Lower lobe of right lung (tissue), 2 donors: ENCODE measurements around the gene NELL1. TPM values are rescaled to one million over a fixed set of nuclear protein-coding genes. Genes with fewer than 3 reads are reported as not detected.

ENCODE experiments used
- ATAC-seq, 2 donors: fragments of 200-7000 bp; cut with Tn5 transposase; one replicate each; pipeline ENCODE4 v1.9.1; 2020 to 2022; ENCODE audit warnings: mild to moderate bottlenecking in 2 of 2, moderate library complexity in 2 of 2
- DNase-seq: peaks from one replicate; pipeline ENCODE4 v3.0.0-alpha.2; 2020
- H3K27ac ChIP-seq: fragments of 200-600 bp; one replicate; pipeline ENCODE4 v1.8.0; 2022
- H3K27me3 ChIP-seq: fragments of 200-600 bp; one replicate; pipeline ENCODE4 v1.8.0; 2022; ENCODE audit warnings: low read depth
- H3K36me3 ChIP-seq: fragments of 200-600 bp; one replicate; pipeline ENCODE4 v1.8.0; 2022; ENCODE audit warnings: mild to moderate bottlenecking
- H3K4me1 ChIP-seq: fragments of 200-600 bp; one replicate; pipeline ENCODE4 v1.8.0; 2022
- H3K4me3 ChIP-seq: fragments of 200-600 bp; one replicate; pipeline ENCODE4 v1.8.0; 2022; ENCODE audit warnings: mild to moderate bottlenecking
- H3K9me3 ChIP-seq: fragments of 200-600 bp; one replicate; pipeline ENCODE4 v1.8.0; 2022
- CTCF ChIP-seq: fragments of 200-600 bp; IDR thresholded peaks from one replicate; pipeline ENCODE4 v1.8.0; 2022; ENCODE audit warnings: antibody characterized with exemption, mild to moderate bottlenecking
- intact Hi-C: fragments of 100-400 bp; cut with DNase I; formaldehyde crosslinking; loops from one replicate; pipeline ENCODE4 v1.11.0; 2022
- total RNA-seq: library from RNA; stranded (reverse); fragmentation: NEBNext Ultra II Directional; extraction: Animal tissue kit (Norgen Biotek cat#: 25700); gene quantifications from one replicate; pipeline ENCODE4 v1.2.1, GENCODE V29; 2021
- donor health status: DM: no; HTN: yes; CAD: no; lungs with severe emphysema.

Gene NELL1
- total RNA-seq, 1 donor from 2014 or later, result 0.15 TPM

- Histone ChIP-seq H3K4me3 (no peak overlapping the region), H3K27ac (no peak overlapping the region), H3K36me3 (no peaks in the 10 kb centered on the region), H3K9me3 (no peaks in the 10 kb centered on the region), H3K4me1 (no peaks in the 10 kb centered on the region), H3K27me3 (no peaks in the 10 kb centered on the region)
- ATAC-seq (no peak), DNase-seq (no peak)
- intact Hi-C loops, result no loop called here
- no peak for TF ChIP-seq CTCF
These were observed 529.1 kb downstream of the NELL1 start for GRCh38 chr11:21198498-21198897.

- no peak for DNase-seq
- Histone ChIP-seq H3K27me3 (no peaks in the 10 kb centered on the region), H3K4me1 (no peaks in the 10 kb centered on the region), H3K36me3 (no peaks in the 10 kb centered on the region), H3K9me3 (no peaks in the 10 kb centered on the region), H3K27ac (no peak overlapping the region), H3K4me3 (no peak overlapping the region)
- ATAC-seq, result no peak
- no peak for TF ChIP-seq CTCF
- intact Hi-C loops, result no loop called here
These were observed 535.8 kb downstream of the NELL1 start for GRCh38 chr11:21205205-21205604.

- no peak for DNase-seq
- Histone ChIP-seq H3K4me3 (no peak overlapping the region), H3K9me3 (no peaks in the 10 kb centered on the region), H3K27me3 (no peaks in the 10 kb centered on the region), H3K4me1 (no peaks in the 10 kb centered on the region), H3K36me3 (no peaks in the 10 kb centered on the region), H3K27ac (no peak overlapping the region)
- ATAC-seq, result no peak
- intact Hi-C loops, result no loop called here
- TF ChIP-seq CTCF, result no peak
These were observed 556.5 kb downstream of the NELL1 start for GRCh38 chr11:21225860-21226259.

GRCh38 chr11:21229224-21229623 lies 559.8 kb downstream of the NELL1 start:
- no peaks in the 10 kb centered on the region for H3K36me3 ChIP-seq
- TF ChIP-seq CTCF, result no peak
- ATAC-seq (no peak), DNase-seq (no peak)
- H3K4me3 ChIP-seq, result no peak overlapping the region
- no peaks in the 10 kb centered on the region for H3K4me1 ChIP-seq
- intact Hi-C loops, result no loop called here
- no peak overlapping the region for H3K27ac ChIP-seq
- H3K27me3 ChIP-seq, result no peaks in the 10 kb centered on the region
- no peaks in the 10 kb centered on the region for H3K9me3 ChIP-seq

- intact Hi-C loops, result no loop called here
- DNase-seq, result no peak
- H3K27ac ChIP-seq, result no peak overlapping the region
These were observed 580.8 kb downstream of the NELL1 start for GRCh38 chr11:21250196-21250595.

More at GRCh38 chr11:21250196-21250595, 580.8 kb downstream of the NELL1 start:
- Histone ChIP-seq H3K27me3 (no peaks in the 10 kb centered on the region), H3K4me1 (no peaks in the 10 kb centered on the region), H3K4me3 (no peak overlapping the region), H3K36me3 (no peaks in the 10 kb centered on the region), H3K9me3 (no peaks in the 10 kb centered on the region)
- no peak for ATAC-seq
- TF ChIP-seq CTCF, result no peak
